NCI-H748 treated with DMSO at 0.1 percent for 48 hours (cell line): ENCODE results near the gene PKIG.
"Not testable (repeated sequence)": the region's sequence is repeated elsewhere in the genome, so short reads cannot be mapped to it uniquely, and the experiment has no call there.

Experiments used
- DNase-seq: peaks from one replicate; lab custom pipeline; 2025; lab: John Stamatoyannopoulos, UW

PKIG gene

DNA sequence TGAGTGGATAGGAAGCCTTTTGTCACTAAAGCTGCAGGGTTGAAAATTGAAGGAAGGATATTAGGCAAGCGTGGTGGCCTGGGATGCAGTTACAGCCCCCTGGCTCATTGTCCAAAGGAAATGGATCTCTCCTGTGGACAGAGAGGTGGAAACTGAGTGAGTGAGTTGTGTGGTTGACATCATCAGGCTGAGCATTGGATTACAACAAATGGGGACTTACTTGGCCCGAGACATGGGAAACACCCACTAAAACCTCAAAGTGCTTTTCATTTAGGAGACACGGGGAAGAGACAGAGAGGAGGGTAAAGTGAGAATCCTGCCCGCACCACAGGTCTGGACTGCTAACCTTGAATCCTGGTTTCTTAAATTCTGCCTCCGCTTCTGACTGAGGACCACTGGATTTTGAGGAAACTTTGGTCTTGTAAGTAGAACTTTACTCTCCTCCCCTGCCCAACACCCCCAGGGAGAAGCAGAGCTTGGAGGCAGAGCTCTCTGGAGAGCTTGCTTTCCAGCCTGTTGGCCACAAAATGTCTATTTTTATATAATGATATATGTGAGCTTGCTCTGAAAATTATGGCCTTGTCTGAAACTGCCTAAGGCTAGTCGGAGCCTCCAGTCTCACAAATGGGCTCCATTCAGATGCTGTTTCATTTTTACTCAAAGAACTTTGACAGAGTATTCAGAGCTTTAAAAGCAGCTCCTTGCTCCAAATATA is at the start of gene PKIG:
Gene PKIG, plus strand, starts transcription at position 269 of the 715 bp plus-strand sequence. CDS start 31,978 bp downstream, outside the sequence.
- DNase-seq = no peak

DNA sequence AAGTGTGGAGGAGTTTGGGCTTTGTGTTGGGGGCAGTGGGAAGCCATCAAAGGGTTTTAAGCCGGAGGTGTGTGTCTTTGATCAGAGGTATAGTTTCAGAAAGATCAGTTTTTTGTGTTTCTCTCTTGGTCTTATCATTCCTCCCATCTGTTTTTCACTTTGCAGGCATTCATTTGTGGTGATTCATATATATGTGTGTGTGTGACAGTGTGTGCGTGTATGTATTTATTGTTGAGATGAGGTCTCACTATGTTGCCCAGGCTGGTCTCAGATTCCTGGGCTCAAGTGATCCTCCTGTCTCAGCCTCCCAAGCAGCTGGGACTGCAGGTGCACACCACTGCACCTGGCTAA is 49.4 kb upstream of the PKIG start:
- DNase-seq = no peak

GRCh38 chr20:44533928-44534327 is 48.5 kb upstream of the PKIG start:
- DNase-seq = no peak

GRCh38 chr20:44536175-44536574 is 46.2 kb upstream of the PKIG start:
- no peak for DNase-seq

DNA sequence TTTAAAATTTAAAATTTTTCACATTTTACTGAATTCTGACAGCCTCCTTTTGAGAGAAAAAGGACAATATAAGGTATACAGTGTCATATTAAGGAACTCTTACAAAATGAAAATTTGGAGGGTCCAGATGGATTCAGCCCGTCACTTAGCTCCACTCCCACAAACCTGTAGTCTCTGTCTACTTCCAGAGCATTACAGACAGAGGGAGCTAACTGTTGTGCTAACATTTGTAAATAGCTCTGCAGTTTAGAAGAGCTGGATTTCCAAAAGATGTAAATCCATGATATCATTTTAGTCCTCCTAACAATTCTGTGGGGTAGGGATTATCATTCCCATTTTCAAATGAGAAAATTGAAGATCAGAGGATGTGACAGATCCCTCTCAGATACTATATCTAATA is 44.4 kb upstream of the PKIG start:
- no peak for DNase-seq

DNA sequence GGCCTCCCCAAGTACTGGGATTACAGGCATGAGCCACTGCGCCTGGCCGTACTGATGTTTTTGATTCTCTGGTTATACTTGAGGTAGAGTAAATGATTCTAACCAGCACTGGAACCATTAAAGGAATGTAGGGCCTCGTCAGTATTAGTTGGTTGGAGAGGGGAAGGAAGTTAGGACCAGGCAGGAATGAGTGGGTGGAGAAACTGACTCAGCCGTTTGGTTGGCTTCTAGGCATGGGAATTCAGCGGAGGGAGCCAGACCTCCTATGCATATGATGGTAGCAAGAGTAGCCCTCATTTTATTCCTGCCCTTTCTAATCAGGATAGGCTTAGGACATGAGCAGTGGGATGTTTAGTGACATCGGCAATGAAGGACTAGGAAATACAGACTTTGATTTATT is 41.5 kb upstream of the PKIG start:
- no peak for DNase-seq

DNA sequence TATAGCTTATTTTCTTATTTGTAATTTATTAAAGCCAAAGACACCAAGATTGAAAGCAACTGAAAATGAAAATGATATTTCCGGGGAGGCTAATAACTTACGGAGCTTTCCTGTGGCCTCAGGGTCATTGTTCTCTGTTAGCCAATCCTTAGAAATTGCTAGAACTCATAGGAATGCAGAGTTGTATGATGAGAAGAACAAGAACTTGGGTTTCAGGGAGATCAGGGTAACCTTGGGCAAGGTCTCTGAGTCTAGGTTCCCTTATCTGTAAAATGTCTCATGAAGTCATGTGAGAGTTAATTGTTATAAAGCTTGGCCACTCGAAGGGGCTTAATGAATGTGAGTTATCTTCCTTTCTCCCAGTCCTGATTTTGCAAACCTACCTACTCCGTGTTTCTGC is 40.4 kb upstream of the PKIG start:
- DNase-seq = no peak

GRCh38 chr20:44542890-44543289 is 39.5 kb upstream of the PKIG start:
- DNase-seq = no peak

DNA sequence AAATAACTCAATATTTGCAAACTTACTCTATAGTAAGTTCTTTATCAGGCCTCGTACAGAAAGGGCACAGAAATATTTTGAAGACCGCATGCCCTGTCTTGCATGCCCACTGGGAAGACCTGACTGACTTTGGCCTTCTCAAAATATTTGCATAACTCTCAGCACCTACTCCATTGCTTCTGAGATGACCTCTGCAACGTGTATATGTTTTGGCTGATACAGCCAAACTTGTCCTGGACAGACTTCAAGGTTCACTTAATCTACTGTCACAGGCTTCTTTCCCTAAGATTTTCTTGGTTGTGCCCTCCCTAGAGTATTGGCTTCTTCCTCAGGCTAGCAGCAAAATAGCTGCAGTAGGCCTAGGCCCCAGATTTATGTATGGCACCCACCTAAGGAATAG is 39.0 kb upstream of the PKIG start:
- no peak for DNase-seq

- DNase-seq = no peak
Measured at GRCh38 chr20:44544263-44544662, 38.1 kb upstream of the PKIG start.

DNA sequence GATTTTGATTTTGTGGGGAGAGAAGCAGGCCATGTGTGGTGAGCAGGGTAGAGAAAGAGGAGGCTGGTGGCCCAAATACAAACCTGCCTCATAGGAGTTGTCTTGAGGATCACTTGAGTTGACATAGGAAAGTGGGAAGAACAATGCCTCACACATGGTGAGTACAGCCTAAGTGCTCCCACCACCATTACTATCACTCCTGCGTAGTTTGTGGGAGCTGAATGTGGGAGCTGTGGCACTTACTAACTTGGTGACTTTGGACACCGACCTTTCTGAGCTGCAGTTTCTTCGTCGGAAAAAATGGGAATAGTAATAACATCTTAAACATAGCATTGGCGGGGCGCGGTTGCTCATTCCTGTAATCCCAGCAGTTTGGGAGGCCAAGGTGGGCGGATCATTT is 35.0 kb upstream of the PKIG start:
- no peak for DNase-seq

GRCh38 chr20:44549123-44549522 is 33.3 kb upstream of the PKIG start:
- DNase-seq = no peak

- DNase-seq = no peak
Measured at GRCh38 chr20:44552050-44552449, 30.3 kb upstream of the PKIG start.

- no peak for DNase-seq
Measured at GRCh38 chr20:44552568-44552949, 29.8 kb upstream of the PKIG start.

GRCh38 chr20:44552950-44553908 is 29.1 kb upstream of the PKIG start:
- DNase-seq = no peak

DNA sequence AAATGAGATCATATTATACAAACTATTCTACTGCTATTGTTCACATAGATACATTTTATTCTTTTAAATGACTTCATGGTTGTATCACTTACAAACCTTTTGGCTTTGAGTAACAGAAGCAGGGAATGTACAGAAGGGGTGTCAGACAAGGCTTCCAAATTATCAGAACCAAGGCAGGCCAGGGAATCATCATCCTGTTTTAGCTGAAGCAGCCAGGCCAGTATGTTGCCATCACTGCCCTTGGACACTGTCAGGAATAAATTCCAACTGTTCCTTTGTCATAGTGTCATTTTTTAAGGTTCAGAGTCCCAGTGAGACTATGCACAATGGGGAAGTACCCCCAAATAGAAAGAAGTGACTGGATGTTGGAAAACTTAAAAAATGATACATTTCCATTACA is 23.1 kb upstream of the PKIG start:
- DNase-seq = no peak

DNA sequence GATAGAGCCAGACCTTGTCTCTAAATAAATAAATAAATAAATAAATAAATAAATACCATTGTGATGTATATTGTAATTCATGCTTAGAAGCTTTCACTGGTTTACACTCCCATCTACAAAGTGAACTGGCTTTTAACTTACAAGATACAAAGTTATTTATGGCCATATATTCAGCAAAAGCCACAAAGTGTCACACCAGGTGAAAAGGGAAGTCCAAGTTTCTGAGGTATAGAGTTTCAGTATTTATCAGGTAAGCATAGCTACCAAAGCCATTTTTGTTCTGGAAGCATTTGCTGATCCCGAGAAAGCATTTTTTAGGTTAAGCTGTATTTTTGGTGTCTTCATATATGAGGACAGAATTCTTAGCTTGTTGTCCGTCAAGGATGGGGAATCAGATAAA is 22.1 kb upstream of the PKIG start:
- no peak for DNase-seq

- DNase-seq = not testable (repeated sequence)
Measured at GRCh38 chr20:44560818-44561217, 21.6 kb upstream of the PKIG start.

- DNase-seq = no peak
Measured at GRCh38 chr20:44561876-44562275, 20.5 kb upstream of the PKIG start.

- DNase-seq = no peak
Measured at GRCh38 chr20:44566018-44566417, 16.4 kb upstream of the PKIG start.

DNA sequence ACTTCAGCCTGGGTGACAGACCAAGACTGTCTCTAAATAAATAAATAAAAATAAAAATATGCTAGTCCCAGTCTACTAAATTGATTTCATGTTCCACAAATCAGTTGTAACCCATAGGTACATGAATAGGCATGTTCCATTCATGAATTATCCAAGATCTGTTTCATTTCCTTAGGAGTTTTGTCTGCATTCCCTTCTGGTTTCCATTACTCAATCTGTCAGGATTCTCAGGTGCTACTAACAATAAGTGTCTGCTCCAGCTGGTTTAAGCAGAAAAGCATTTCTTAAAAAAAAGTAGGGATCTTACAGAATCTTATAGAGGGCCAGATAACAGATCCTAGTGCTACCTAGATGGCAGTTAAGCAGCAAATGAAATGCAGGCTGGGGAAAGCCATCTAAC is 15.6 kb upstream of the PKIG start:
- DNase-seq = no peak

- no peak for DNase-seq
Measured at GRCh38 chr20:44570367-44570766, 12.0 kb upstream of the PKIG start.

GRCh38 chr20:44571362-44571988 is 10.9 kb upstream of the PKIG start:
- no peak for DNase-seq
